HEK293 (cell line): ENCODE data around the gene FAM120A.

Experiments
- CTCF ChIA-PET: fragments of 350-600 bp; formaldehyde crosslinking; extraction: SDS; loops from one replicate; lab custom pipeline; 2021; ENCODE audit warnings: antibody characterized with exemption; lab: Yijun Ruan, JAX
- POLR2A ChIA-PET: fragments of 300-600 bp; formaldehyde crosslinking; extraction: SDS; loops from one replicate; lab custom pipeline; 2020; ENCODE audit warnings: antibody characterized with exemption, inconsistent platforms; lab: Yijun Ruan, JAX
- H3K27ac ChIP-seq: fragments of 200-500 bp; sonication (Bioruptor generic); 2 replicates; pipeline ENCODE4 v1.5.1; 2014; ENCODE audit warnings: low read depth, low read length, control low read depth, inconsistent platforms; ENCODE audit errors: extremely low read depth
- H3K36me3 ChIP-seq, 2 experiments: fragments of 200-500 bp in 1 of 2; sonication (Bioruptor generic) in 1 of 2; 1 replicate in 1 of 2; 2 replicates in 1 of 2; pipeline ENCODE4 v1.5.1; 2014 to 2017; ENCODE audit warnings: inconsistent platforms in 2 of 2, low read length in 2 of 2; ENCODE audit not compliant: control insufficient read depth in 2 of 2, insufficient read depth in 1 of 2
- H3K4me1 ChIP-seq: fragments of 200-500 bp; sonication (Bioruptor generic); 2 replicates; pipeline ENCODE4 v1.5.1; 2014; ENCODE audit warnings: mild to moderate bottlenecking, low read length, inconsistent platforms; ENCODE audit not compliant: control insufficient read depth, insufficient read depth
- H3K4me3 ChIP-seq: 2 replicates; pipeline ENCODE4 v1.5.1; 2011; ENCODE audit warnings: low read depth, mild to moderate bottlenecking, control low read depth, low read length, moderate library complexity
- H3K9me3 ChIP-seq: fragments of 200-500 bp; sonication (Bioruptor generic); 2 replicates; pipeline ENCODE4 v1.5.1; 2014; ENCODE audit warnings: low read depth, low read length, inconsistent platforms; ENCODE audit not compliant: control insufficient read depth, insufficient read depth
- MEIS1 ChIP-seq: sonication (generic); formaldehyde crosslinking; IDR thresholded peaks from 2 replicates; pipeline ENCODE4 v1.8.1; 2022; ENCODE audit warnings: missing genetic modification reagents, mild to moderate bottlenecking, borderline replicate concordance
- PRDM10 ChIP-seq: fragments of 450-650 bp; formaldehyde crosslinking; IDR thresholded peaks from 2 replicates; pipeline ENCODE4 v1.5.1; 2016; ENCODE audit warnings: missing biosample characterization, missing genetic modification characterization
- PRDM4 ChIP-seq: fragments of 450-650 bp; formaldehyde crosslinking; IDR thresholded peaks from 2 replicates; pipeline ENCODE4 v1.5.1; 2017; ENCODE audit warnings: missing biosample characterization, missing genetic modification characterization
- ZBTB26 ChIP-seq: fragments of 450-650 bp; formaldehyde crosslinking; optimal IDR thresholded peaks from 2 replicates; pipeline ENCODE3; 2016; ENCODE audit warnings: missing biosample characterization, mild to moderate bottlenecking, missing genetic modification characterization
- ZFP3 ChIP-seq: fragments of 450-650 bp; formaldehyde crosslinking; IDR thresholded peaks from 2 replicates; pipeline ENCODE4 v1.5.1; 2016; ENCODE audit warnings: low read depth, missing biosample characterization, missing genetic modification characterization
- ZNF132 ChIP-seq: fragments of 450-650 bp; formaldehyde crosslinking; IDR thresholded peaks from 2 replicates; pipeline ENCODE4 v1.5.1; 2017; ENCODE audit warnings: missing biosample characterization, missing genetic modification characterization, borderline replicate concordance
- ZNF155 ChIP-seq: fragments of 450-650 bp; formaldehyde crosslinking; IDR thresholded peaks from 2 replicates; pipeline ENCODE4 v1.5.1; 2016; ENCODE audit warnings: missing biosample characterization, missing genetic modification characterization
- ZNF211 ChIP-seq: fragments of 450-650 bp; formaldehyde crosslinking; IDR thresholded peaks from 2 replicates; pipeline ENCODE4 v1.5.1; 2016; ENCODE audit warnings: low read depth, missing biosample characterization, missing genetic modification characterization
- ZNF398 ChIP-seq: fragments of 450-650 bp; formaldehyde crosslinking; IDR thresholded peaks from 2 replicates; pipeline ENCODE4 v1.5.1; 2017; ENCODE audit warnings: missing biosample characterization, missing genetic modification characterization
- ZNF510 ChIP-seq: fragments of 450-650 bp; formaldehyde crosslinking; IDR thresholded peaks from 2 replicates; pipeline ENCODE4 v1.5.1; 2018; ENCODE audit warnings: mild to moderate bottlenecking, missing genetic modification characterization, missing biosample characterization; ENCODE audit not compliant: insufficient replicate concordance
- ZNF544 ChIP-seq: fragments of 450-650 bp; formaldehyde crosslinking; IDR thresholded peaks from 2 replicates; pipeline ENCODE4 v1.5.0; 2017; ENCODE audit warnings: missing biosample characterization, missing genetic modification characterization
- ZNF610 ChIP-seq: fragments of 450-650 bp; formaldehyde crosslinking; IDR thresholded peaks from 2 replicates; pipeline ENCODE4 v1.5.1; 2016; ENCODE audit warnings: missing biosample characterization, missing genetic modification characterization, borderline replicate concordance
- ZNF639 ChIP-seq: fragments of 450-650 bp; formaldehyde crosslinking; IDR thresholded peaks from 2 replicates; pipeline ENCODE4 v1.5.1; 2016; ENCODE audit warnings: missing biosample characterization, missing genetic modification characterization
- ZNF670 ChIP-seq: fragments of 450-650 bp; formaldehyde crosslinking; IDR thresholded peaks from 2 replicates; pipeline ENCODE4 v1.5.1; 2016; ENCODE audit warnings: missing biosample characterization, missing genetic modification characterization, low read depth
- ZNF776 ChIP-seq: fragments of 450-650 bp; formaldehyde crosslinking; IDR thresholded peaks from 2 replicates; pipeline ENCODE4 v1.5.0; 2017; ENCODE audit warnings: missing biosample characterization, missing genetic modification characterization, borderline replicate concordance
- ZNF843 ChIP-seq: fragments of 450-650 bp; formaldehyde crosslinking; IDR thresholded peaks from 2 replicates; pipeline ENCODE4 v1.5.1; 2016; ENCODE audit warnings: missing biosample characterization, missing genetic modification characterization

Gene FAM120A

GRCh38 chr9:93461821-93462220 is 10.3 kb downstream of the FAM120A start (continued):
- TF ChIP-seq ZBTB26 (no peak), ZNF670 (tag by site-specific recombination) (no peak), PRDM4 (tag by site-specific recombination) (no peak), PRDM10 (tag by site-specific recombination) (no peak), ZNF776 (tag by site-specific recombination) (no peak), ZNF610 (no peak), ZNF211 (no peak), ZFP3 (tag by site-specific recombination) (no peak)

- TF ChIP-seq MEIS1 (CRISPR knock-in tag) = no peak
- no peak for TF ChIP-seq ZNF610
- no peak for TF ChIP-seq ZNF398
- TF ChIP-seq ZNF155 (tag by site-specific recombination) = no peak
- TF ChIP-seq ZNF639 (tag by site-specific recombination) = no peak
- no peak for TF ChIP-seq ZNF544 (tag by site-specific recombination)
- TF ChIP-seq ZNF132 (tag by site-specific recombination) = no peak
- no peak for TF ChIP-seq ZNF843 (tag by site-specific recombination)
- TF ChIP-seq ZNF510 (tag by site-specific recombination) = no peak
- Histone ChIP-seq H3K27ac (no peak overlapping the region), H3K4me3 (no peak overlapping the region)
These were observed 12.3 kb downstream of the FAM120A start for GRCh38 chr9:93463638-93464248.

More at GRCh38 chr9:93463638-93464248, 12.3 kb downstream of the FAM120A start:
- ChIA-PET POLR2A (interaction anchor here (0.7 to 1.4 kb wide), 2 partner anchors 10 to 12 kb away, joined by 3 read pairs; partner anchors contain the start of gene FAM120AOS), CTCF (interaction anchor here (0.6 to 1.0 kb wide), 2 partner anchors 10 to 115 kb away, joined by 3 read pairs; no protein-coding TSS in a partner anchor)
- Histone ChIP-seq H3K4me1 (peaks cover 37% of the 10 kb centered on the region), H3K36me3 (no peaks in the 10 kb centered on the region), H3K9me3 (no peaks in the 10 kb centered on the region)
